NAMALWA (cell line): ENCODE measurements around the gene BRD2.

Experiments used
- DNase-seq: peaks from one replicate; pipeline ENCODE4 v3.0.0-alpha.2; 2015; ENCODE audit warnings: low spot score

Gene BRD2

GRCh38 chr6:32993363-32993973 is 25.1 kb downstream of the BRD2 start:
- no peak for DNase-seq

- no peak for DNase-seq
Observed at GRCh38 chr6:32995448-32995847, 27.1 kb downstream of the BRD2 start.

GRCh38 chr6:33000055-33000454 is 31.7 kb downstream of the BRD2 start:
- peak; percentile 65 for DNase-seq

GRCh38 chr6:33001685-33002084 is 33.3 kb downstream of the BRD2 start:
- no peak for DNase-seq

GRCh38 chr6:33004940-33005339 is 36.5 kb downstream of the BRD2 start:
- no peak for DNase-seq

GRCh38 chr6:33007831-33008400 is 39.5 kb downstream of the BRD2 start:
- no peak for DNase-seq

- DNase-seq = peak; percentile 92
Observed at GRCh38 chr6:33008944-33009861, 40.8 kb downstream of the BRD2 start, which contains the start of gene HLA-DOA. HLA-DOA (minus strand) TSS chr6:33009591.

GRCh38 chr6:33010356-33010755 is 42.0 kb downstream of the BRD2 start:
- no peak for DNase-seq

GRCh38 chr6:33013608-33014007 is 45.2 kb downstream of the BRD2 start:
- no peak for DNase-seq

- DNase-seq = peak; percentile 91
Observed at GRCh38 chr6:33014841-33015634, 46.6 kb downstream of the BRD2 start.

- no peak for DNase-seq
Observed at GRCh38 chr6:33015798-33016197, 47.4 kb downstream of the BRD2 start.

GRCh38 chr6:33017018-33017417 is 48.6 kb downstream of the BRD2 start:
- DNase-seq = no peak

- DNase-seq = no peak
Observed at GRCh38 chr6:33017694-33018353, 49.4 kb downstream of the BRD2 start.

GRCh38 chr6:33018418-33018817 is 50.0 kb downstream of the BRD2 start:
- no peak for DNase-seq

- peak; percentile 84 for DNase-seq
Observed at GRCh38 chr6:33018904-33019303, 50.5 kb downstream of the BRD2 start.

GRCh38 chr6:33019372-33019771 is 51.0 kb downstream of the BRD2 start:
- DNase-seq = no peak

GRCh38 chr6:33021917-33022316 is 53.5 kb downstream of the BRD2 start:
- no peak for DNase-seq

- DNase-seq = no peak
Observed at GRCh38 chr6:33023536-33023935, 55.1 kb downstream of the BRD2 start.

GRCh38 chr6:33024521-33024920 is 56.1 kb downstream of the BRD2 start:
- DNase-seq = no peak

- DNase-seq = peak; percentile 20
Observed at GRCh38 chr6:33028220-33028849, 59.9 kb downstream of the BRD2 start.
